NCI-H187 (cell line): ENCODE data around the gene CDK10.

Experiments
- DNase-seq, 2 experiments: peaks; one replicate each; lab custom pipeline; 2025; lab: John Stamatoyannopoulos, UW

Gene CDK10

GRCh38 chr16:89712274-89712781 lies 25.8 kb downstream of the CDK10 start:
- no peak for DNase-seq

- DNase-seq, result no peak
These were observed 30.0 kb downstream of the CDK10 start for GRCh38 chr16:89716493-89716892.

GRCh38 chr16:89716916-89717687 lies 30.6 kb downstream of the CDK10 start:
- no peak for DNase-seq

GRCh38 chr16:89717688-89718505 lies 31.4 kb downstream of the CDK10 start:
- no peak for DNase-seq

GRCh38 chr16:89720551-89720812 lies 34.0 kb downstream of the CDK10 start:
- no peak for DNase-seq

- DNase-seq, result peak; percentile 22 to 37
These were observed 34.5 kb downstream of the CDK10 start, which contains the start of the genes VPS9D1 and ZNF276 for GRCh38 chr16:89720813-89721545. VPS9D1 (minus strand) TSS chr16:89720898; CDS start chr16:89720861, 37 bp downstream. ZNF276 (plus strand) TSS chr16:89721537; CDS start chr16:89721641, 104 bp downstream.

- DNase-seq, result no peak
These were observed 35.3 kb downstream of the CDK10 start for GRCh38 chr16:89721546-89722391.

- no peak for DNase-seq
These were observed 36.1 kb downstream of the CDK10 start for GRCh38 chr16:89722392-89723278.

- DNase-seq, result no peak
These were observed 37.1 kb downstream of the CDK10 start for GRCh38 chr16:89723279-89724250.

GRCh38 chr16:89727406-89728120 lies 41.1 kb downstream of the CDK10 start:
- DNase-seq, result no peak

- no peak for DNase-seq
These were observed 42.8 kb downstream of the CDK10 start for GRCh38 chr16:89729293-89729692.

GRCh38 chr16:89729863-89730593 lies 43.5 kb downstream of the CDK10 start:
- no peak for DNase-seq

GRCh38 chr16:89730610-89731234 lies 44.2 kb downstream of the CDK10 start:
- no peak for DNase-seq

GRCh38 chr16:89732142-89732917 lies 45.8 kb downstream of the CDK10 start:
- no peak for DNase-seq

GRCh38 chr16:89732918-89733242 lies 46.4 kb downstream of the CDK10 start:
- DNase-seq, result no peak

- no peak for DNase-seq
These were observed 46.8 kb downstream of the CDK10 start for GRCh38 chr16:89733322-89733721.

GRCh38 chr16:89733792-89734191 lies 47.3 kb downstream of the CDK10 start:
- no peak for DNase-seq
